ENCODE measurements around the gene STIM1. TPM values are rescaled to one million over a fixed set of nuclear protein-coding genes. Genes with fewer than 3 reads are reported as not detected.

STIM1 gene
- total RNA-seq, 1 donor from 2014 or later = 9.6 TPM

DNA sequence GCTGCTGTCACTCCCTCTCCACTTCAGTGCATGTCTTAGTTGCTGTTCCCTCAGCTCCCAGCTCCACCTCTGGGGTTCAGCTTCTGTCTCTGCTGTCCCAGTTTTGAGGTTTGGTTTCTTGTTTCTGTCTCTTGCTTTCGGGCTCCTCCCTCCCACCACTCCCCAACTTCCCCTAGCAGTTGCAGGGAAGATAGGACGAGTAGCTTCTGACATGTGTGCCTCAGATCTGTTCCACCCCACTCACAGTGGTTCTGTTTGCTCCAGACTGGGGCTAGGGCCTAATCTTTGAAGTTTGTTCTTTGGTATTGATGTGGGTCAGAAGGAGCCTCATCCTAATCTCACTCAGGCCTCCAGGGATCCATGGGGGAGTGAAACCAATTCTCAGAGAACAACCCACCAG is 236.6 kb downstream of the STIM1 start:
- no peak for DNase-seq
- no peak for TF ChIP-seq CTCF (IDR thresholded peaks at IDR 0.05; ENCODE audit: partially characterized antibody, unreplicated experiment)
- Mint-ChIP-seq H3K27me3 (ENCODE audit: unreplicated experiment) (peaks cover 4% of the 10 kb centered on the region), H3K4me3 (ENCODE audit: unreplicated experiment) (no peak overlapping the region), H3K9me3 (ENCODE audit: unreplicated experiment) (no peaks in the 10 kb centered on the region), H3K36me3 (ENCODE audit: unreplicated experiment) (no peaks in the 10 kb centered on the region), H3K4me1 (ENCODE audit: low read depth, unreplicated experiment) (no peaks in the 10 kb centered on the region), H3K27ac (ENCODE audit: unreplicated experiment) (no peak overlapping the region)

GRCh38 chr11:4093519-4094347 is 238.3 kb downstream of the STIM1 start:
- H3K36me3 Mint-ChIP-seq (ENCODE audit: unreplicated experiment) = no peaks in the 10 kb centered on the region
- H3K9me3 Mint-ChIP-seq (ENCODE audit: unreplicated experiment) = no peaks in the 10 kb centered on the region
- H3K27me3 Mint-ChIP-seq (ENCODE audit: unreplicated experiment) = peaks cover 4% of the 10 kb centered on the region
- no peak for DNase-seq
- no peak for TF ChIP-seq CTCF (IDR thresholded peaks at IDR 0.05; ENCODE audit: partially characterized antibody, unreplicated experiment)
- peak overlapping the region; percentile 93 for H3K27ac Mint-ChIP-seq (ENCODE audit: unreplicated experiment)
- H3K4me1 Mint-ChIP-seq (ENCODE audit: low read depth, unreplicated experiment) = no peaks in the 10 kb centered on the region
- H3K4me3 Mint-ChIP-seq (ENCODE audit: unreplicated experiment) = peak overlapping the region; percentile 93

DNA sequence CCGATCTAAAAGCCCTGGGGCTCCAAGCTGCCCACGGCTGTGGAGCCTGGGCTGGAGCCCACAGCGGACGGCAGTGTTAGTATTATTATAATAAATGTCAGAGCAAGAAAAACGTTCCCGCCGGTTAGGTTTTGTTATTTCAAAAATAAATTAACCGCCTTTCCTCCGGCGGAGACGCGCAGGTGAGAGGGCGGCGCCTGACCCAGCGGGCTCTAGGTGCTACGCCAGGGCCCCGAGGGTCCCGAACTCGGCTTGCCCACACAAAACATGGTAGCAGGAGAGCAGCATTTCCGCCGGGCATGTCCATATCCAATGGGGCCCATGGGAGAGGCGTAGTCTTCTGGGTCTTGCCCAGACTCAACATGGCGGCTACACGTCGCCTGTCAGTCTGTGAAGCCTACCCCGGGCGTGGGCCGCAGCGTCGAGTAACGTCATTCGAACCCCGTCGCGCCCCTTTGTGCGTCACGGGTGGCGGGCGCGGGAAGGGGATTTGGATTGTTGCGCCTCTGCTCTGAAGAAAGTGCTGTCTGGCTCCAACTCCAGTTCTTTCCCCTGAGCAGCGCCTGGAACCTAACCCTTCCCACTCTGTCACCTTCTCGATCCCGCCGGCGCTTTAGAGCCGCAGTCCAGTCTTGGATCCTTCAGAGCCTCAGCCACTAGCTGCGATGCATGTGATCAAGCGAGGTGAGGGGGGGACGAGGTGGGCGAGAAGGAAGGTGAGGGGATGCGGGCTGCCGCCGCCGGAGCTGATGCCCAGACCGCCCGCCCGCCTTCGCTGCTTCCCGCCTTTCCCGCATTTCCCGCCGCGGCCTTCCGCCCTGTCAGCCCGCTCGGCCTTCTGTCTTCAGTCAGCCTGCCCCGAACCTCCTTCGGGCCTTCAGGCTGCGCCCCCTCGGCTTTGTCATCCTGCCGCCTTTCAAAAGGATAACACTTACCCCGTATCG is 239.2 kb downstream of the STIM1 start, which contains the start of gene RRM1:
Gene RRM1, plus strand, starts transcription at position 452 of the 944 bp plus-strand sequence. Its CDS starts 214 bp downstream, at position 666.
- DNase-seq = peak; percentile 95
- Mint-ChIP-seq H3K9me3 (ENCODE audit: unreplicated experiment) (no peaks in the 10 kb centered on the region), H3K4me1 (ENCODE audit: low read depth, unreplicated experiment) (no peaks in the 10 kb centered on the region), H3K27ac (ENCODE audit: unreplicated experiment) (peak within 1 kb of the TSS; percentile 93), H3K27me3 (ENCODE audit: unreplicated experiment) (peaks cover 4% of the 10 kb centered on the region), H3K36me3 (ENCODE audit: unreplicated experiment) (no peaks in the 10 kb centered on the region), H3K4me3 (ENCODE audit: unreplicated experiment) (peak within 1 kb of the TSS; percentile 93)
- TF ChIP-seq CTCF (IDR thresholded peaks at IDR 0.05; ENCODE audit: partially characterized antibody, unreplicated experiment) = no peak

DNA sequence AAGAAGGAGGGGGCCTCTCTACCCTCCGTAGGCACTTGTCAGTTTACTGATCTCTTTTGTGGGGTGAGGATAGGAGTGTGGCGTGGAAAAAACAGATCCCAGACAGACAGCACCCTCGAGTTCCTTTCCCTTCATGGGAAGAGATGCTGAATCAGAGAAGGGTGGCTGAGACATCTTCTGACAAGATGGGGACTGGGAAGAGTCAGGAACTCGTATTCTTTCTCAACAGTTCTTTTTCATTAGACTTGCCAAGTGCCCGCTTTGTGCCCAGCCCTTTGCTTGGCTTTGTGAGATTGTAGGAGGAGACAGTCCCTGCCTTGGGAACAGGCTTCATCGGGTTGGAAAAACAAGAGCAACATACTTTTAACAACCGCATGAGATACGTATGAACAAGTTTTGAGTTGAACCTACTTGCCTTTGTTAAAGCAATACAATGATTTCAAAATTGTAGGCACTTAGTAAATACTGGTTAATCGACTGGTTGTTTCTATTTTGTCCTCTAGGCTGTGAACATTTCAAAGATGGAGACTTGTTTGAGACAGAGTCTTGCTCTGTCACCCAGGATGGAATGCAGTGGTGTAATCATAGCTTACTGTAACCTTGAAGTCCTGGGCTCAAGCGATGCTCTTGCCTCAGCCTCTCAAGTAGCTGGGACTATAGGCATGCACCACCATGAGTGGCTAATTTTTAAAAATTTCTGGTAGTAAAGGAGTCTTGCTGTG is 240.2 kb downstream of the STIM1 start:
- Mint-ChIP-seq H3K4me3 (ENCODE audit: unreplicated experiment) (peak overlapping the region; percentile 93), H3K36me3 (ENCODE audit: unreplicated experiment) (no peaks in the 10 kb centered on the region), H3K4me1 (ENCODE audit: low read depth, unreplicated experiment) (no peaks in the 10 kb centered on the region), H3K27ac (ENCODE audit: unreplicated experiment) (peak overlapping the region; percentile 86), H3K27me3 (ENCODE audit: unreplicated experiment) (peaks cover 3% of the 10 kb centered on the region), H3K9me3 (ENCODE audit: unreplicated experiment) (no peaks in the 10 kb centered on the region)
- DNase-seq = no peak
- TF ChIP-seq CTCF (IDR thresholded peaks at IDR 0.05; ENCODE audit: partially characterized antibody, unreplicated experiment) = no peak
